Measurements from ENCODE around the gene RASL10B. TPM values are rescaled to one million over a fixed set of nuclear protein-coding genes. Genes with fewer than 3 reads are reported as not detected.

The RASL10B gene
- polyA plus RNA-seq, 1 donor from 2014 or later: not detected

DNA sequence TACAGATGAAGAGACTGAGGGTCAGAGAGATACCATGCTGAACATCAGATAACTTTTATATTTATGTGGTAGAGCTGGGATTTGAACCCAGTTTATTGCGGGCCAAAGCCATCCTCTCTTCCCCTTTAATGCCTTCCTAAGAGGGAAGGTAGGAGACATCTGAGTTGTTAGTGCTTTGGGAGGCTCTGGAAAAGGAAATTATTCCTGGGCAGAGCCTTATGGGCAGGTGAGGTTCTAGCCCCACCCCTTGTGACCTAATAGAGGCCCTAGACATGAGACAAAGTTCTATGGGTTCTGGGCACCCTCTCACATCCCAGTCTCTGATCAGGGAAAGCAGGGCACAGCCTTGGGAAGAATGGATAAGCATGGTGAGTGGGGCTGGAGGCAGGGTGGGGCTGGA is 29.1 kb downstream of the RASL10B start, which contains the start of gene C17orf50:
Gene C17orf50, plus strand, starts transcription at position 301 of the 400 bp plus-strand sequence. Its CDS starts 55 bp downstream, at position 356.
- H3K4me3 Mint-ChIP-seq: no peak within 1 kb of the TSS
- H3K36me3 Mint-ChIP-seq: no peaks in the 10 kb centered on the region
- H3K27ac Mint-ChIP-seq: no peak within 1 kb of the TSS
- H3K27me3 Mint-ChIP-seq: no peaks in the 10 kb centered on the region
- peaks cover 5 to 8% (median 5%) of the 10 kb centered on the region in 3 donors for H3K4me1 Mint-ChIP-seq
- H3K9me3 Mint-ChIP-seq: no peaks in the 10 kb centered on the region

DNA sequence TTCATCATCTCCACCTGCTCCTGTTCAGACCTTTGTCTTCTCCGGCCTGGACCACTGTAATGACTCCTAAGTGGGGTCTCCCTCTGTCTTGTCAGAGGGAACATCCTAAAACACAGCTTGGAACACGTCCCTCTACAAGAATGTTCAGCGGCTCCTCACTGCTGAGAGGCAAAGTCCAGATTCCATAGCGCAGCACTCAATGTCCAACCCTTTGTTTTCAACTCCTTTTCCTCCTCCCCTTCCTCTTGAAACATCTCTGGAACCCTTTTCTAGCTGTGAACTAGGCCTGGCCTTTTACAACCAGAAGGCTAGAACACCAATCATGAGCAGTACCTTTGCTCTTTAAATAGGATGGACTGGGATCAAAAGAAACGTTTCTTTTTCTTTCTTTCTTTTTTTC is 30.2 kb downstream of the RASL10B start:
- Mint-ChIP-seq H3K4me1 (peaks cover 0 to 6% (median 0%) of the 10 kb centered on the region in 3 donors), H3K27ac (no peak overlapping the region)

DNA sequence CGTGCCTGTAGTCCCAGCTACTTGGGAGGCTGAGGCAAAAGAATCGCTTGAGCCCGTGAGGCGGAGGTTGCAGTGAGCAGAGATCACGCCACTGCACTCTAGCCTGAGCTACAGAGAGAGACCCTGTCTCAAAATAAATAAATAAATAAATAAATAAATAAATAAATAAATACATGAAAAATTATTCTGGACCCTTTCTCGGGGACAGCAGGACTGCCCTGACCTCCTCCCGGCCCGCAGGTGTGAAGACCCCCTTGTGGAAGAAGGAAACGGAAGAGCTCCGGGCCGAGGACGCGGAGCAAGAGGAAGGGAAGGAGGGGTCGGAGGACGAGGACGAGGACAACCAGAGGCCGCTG is 32.3 kb downstream of the RASL10B start:
- Mint-ChIP-seq H3K27ac (no peak overlapping the region), H3K4me1 (peaks cover 0 to 6% (median 6%) of the 10 kb centered on the region in 3 donors), H3K27me3 (no peaks in the 10 kb centered on the region), H3K4me3 (peak overlapping the region; percentile 82 to 99 (median 96)), H3K9me3 (no peaks in the 10 kb centered on the region), H3K36me3 (no peaks in the 10 kb centered on the region)

More for the DNA sequence above, 30.2 kb downstream of the RASL10B start:
- H3K27me3 Mint-ChIP-seq: no peaks in the 10 kb centered on the region
- no peaks in the 10 kb centered on the region for H3K36me3 Mint-ChIP-seq
- H3K9me3 Mint-ChIP-seq: no peaks in the 10 kb centered on the region
- no peak overlapping the region for H3K4me3 Mint-ChIP-seq

GRCh38 chr17:35764123-35764991 is 32.9 kb downstream of the RASL10B start:
- Mint-ChIP-seq H3K4me3 (peak overlapping the region; percentile 82 to 99 (median 96)), H3K36me3 (no peaks in the 10 kb centered on the region), H3K9me3 (no peaks in the 10 kb centered on the region), H3K27ac (peak overlapping the region in 2 of 3 donors; percentile 51 to 95), H3K4me1 (peaks cover 0 to 6% (median 6%) of the 10 kb centered on the region in 3 donors), H3K27me3 (peaks cover 1% of the 10 kb centered on the region)

DNA sequence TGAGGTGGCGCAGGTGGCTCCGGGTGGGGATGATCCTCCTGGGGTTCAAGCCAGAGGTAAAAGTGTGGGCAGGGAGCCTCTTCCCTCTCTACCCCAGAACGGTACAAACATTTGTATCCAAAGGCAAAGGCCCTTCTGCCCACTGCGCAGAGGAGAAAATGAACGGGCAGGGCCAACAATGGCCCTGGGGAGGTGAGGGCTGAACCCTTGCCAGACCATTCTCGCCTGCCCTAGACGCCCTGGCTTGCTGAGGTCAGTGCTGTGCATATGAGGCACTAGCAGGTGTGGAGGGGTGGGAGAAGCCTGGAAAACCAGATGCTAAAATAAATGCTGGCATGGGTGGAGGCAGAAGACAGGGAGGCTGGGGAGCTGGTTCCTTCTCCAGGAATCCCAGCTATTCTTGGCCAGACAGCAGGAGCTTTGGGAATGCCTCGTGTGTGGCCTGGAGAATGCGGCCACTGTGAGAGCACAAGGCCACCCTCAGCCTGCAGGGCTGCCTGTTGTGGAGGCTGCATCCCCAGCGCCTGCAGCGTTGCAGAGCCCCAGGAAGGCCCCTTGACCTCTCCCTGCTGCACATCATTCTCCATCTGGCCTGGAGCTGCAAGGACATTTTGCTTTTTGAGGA is 33.8 kb downstream of the RASL10B start:
- Mint-ChIP-seq H3K4me3 (peak overlapping the region; percentile 82 to 99 (median 90)), H3K27ac (peak overlapping the region in 1 of 3 donors; percentile 95), H3K4me1 (peaks cover 0 to 6% (median 6%) of the 10 kb centered on the region in 3 donors), H3K36me3 (no peaks in the 10 kb centered on the region), H3K9me3 (no peaks in the 10 kb centered on the region), H3K27me3 (peaks cover 2% of the 10 kb centered on the region)

GRCh38 chr17:35765756-35766488 is 34.5 kb downstream of the RASL10B start:
- Mint-ChIP-seq H3K4me1 (peaks cover 0 to 6% (median 6%) of the 10 kb centered on the region in 3 donors), H3K27me3 (peaks cover 2% of the 10 kb centered on the region), H3K36me3 (no peaks in the 10 kb centered on the region), H3K9me3 (no peaks in the 10 kb centered on the region), H3K4me3 (peak overlapping the region in 1 of 4 donors; percentile 84), H3K27ac (no peak overlapping the region)

DNA sequence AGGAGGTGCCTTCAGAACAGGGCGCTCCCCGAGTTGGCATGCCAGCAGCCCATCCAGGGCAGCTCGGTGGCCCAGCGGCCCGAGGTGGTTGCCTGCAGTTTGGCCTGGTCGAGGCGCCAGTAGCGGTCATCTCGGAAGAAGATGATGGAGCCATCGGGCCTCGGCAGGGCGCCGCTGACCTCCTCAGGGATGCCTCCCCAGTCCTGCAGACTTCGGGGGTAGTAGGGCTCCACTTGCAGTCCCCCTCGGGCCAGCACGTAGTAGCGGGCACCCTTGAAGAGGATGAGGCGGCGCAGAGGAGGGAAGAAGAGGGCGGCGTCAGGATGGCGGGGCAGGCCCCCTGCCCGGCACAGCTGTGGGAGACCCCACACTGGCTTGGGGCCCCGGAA is 35.0 kb downstream of the RASL10B start:
- H3K27me3 Mint-ChIP-seq: peaks cover 2% of the 10 kb centered on the region
- peak overlapping the region in 1 of 4 donors; percentile 54 for H3K4me3 Mint-ChIP-seq
- H3K36me3 Mint-ChIP-seq: no peaks in the 10 kb centered on the region
- H3K4me1 Mint-ChIP-seq: peaks cover 0 to 6% (median 6%) of the 10 kb centered on the region in 3 donors
- H3K9me3 Mint-ChIP-seq: no peaks in the 10 kb centered on the region
- peak overlapping the region in 1 of 3 donors; percentile 67 for H3K27ac Mint-ChIP-seq

GRCh38 chr17:35766903-35767510 is 35.6 kb downstream of the RASL10B start:
- H3K36me3 Mint-ChIP-seq: no peaks in the 10 kb centered on the region
- H3K27ac Mint-ChIP-seq: peak overlapping the region in 1 of 3 donors; percentile 67
- no peaks in the 10 kb centered on the region for H3K9me3 Mint-ChIP-seq
- peak overlapping the region in 1 of 4 donors; percentile 54 for H3K4me3 Mint-ChIP-seq
- peaks cover 2% of the 10 kb centered on the region for H3K27me3 Mint-ChIP-seq
- peaks cover 0 to 6% (median 6%) of the 10 kb centered on the region in 3 donors for H3K4me1 Mint-ChIP-seq

- peaks cover 1 to 6% (median 6%) of the 10 kb centered on the region in 3 donors for H3K4me1 Mint-ChIP-seq
- no peaks in the 10 kb centered on the region for H3K9me3 Mint-ChIP-seq
- H3K27ac Mint-ChIP-seq: peak overlapping the region in 1 of 3 donors; percentile 53
- H3K4me3 Mint-ChIP-seq: no peak overlapping the region
- peaks cover 4% of the 10 kb centered on the region for H3K27me3 Mint-ChIP-seq
- no peaks in the 10 kb centered on the region for H3K36me3 Mint-ChIP-seq
Measured at GRCh38 chr17:35768797-35769196, 37.4 kb downstream of the RASL10B start.

GRCh38 chr17:35769895-35770486 is 38.6 kb downstream of the RASL10B start:
- Mint-ChIP-seq H3K9me3 (no peaks in the 10 kb centered on the region), H3K4me1 (peaks cover under 1 to 6% (median 2%) of the 10 kb centered on the region in 3 donors), H3K27ac (no peak overlapping the region), H3K27me3 (peaks cover 6% of the 10 kb centered on the region), H3K36me3 (no peaks in the 10 kb centered on the region), H3K4me3 (no peak overlapping the region)

DNA sequence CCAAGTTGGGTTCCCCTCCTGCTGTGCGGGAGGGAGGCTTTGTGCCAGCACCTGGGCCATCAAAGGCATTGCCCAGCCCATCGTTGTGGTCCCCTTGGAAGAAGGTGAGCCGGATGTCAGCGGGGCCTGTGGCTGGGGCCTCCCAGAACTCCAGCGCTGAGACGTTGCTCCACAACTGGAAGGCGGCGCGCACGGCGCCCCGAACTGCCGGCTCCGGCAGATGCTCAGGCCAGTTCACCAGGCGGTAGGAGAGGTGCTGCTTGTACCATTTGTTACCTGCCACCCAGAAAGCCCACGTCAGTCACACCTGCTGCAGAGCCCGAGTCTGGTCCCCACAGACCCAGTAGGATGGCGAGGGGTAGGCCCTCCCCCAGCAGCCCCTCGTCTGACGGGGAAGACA is 41.7 kb downstream of the RASL10B start:
- H3K4me1 Mint-ChIP-seq: peaks cover 0 to 2% (median 0%) of the 10 kb centered on the region in 3 donors
- H3K36me3 Mint-ChIP-seq: no peaks in the 10 kb centered on the region
- no peaks in the 10 kb centered on the region for H3K9me3 Mint-ChIP-seq
- peaks cover 10% of the 10 kb centered on the region for H3K27me3 Mint-ChIP-seq
- H3K27ac Mint-ChIP-seq: no peak overlapping the region
- no peak overlapping the region for H3K4me3 Mint-ChIP-seq

GRCh38 chr17:35773679-35774425 is 42.4 kb downstream of the RASL10B start:
- H3K27me3 Mint-ChIP-seq: peaks cover 11% of the 10 kb centered on the region
- no peak overlapping the region for H3K4me3 Mint-ChIP-seq
- no peaks in the 10 kb centered on the region for H3K9me3 Mint-ChIP-seq
- H3K36me3 Mint-ChIP-seq: no peaks in the 10 kb centered on the region
- H3K4me1 Mint-ChIP-seq: peaks cover 0 to 2% (median 0%) of the 10 kb centered on the region in 3 donors
- H3K27ac Mint-ChIP-seq: peak overlapping the region in 1 of 3 donors; percentile 17

- Mint-ChIP-seq H3K27ac (no peak overlapping the region), H3K9me3 (no peaks in the 10 kb centered on the region), H3K4me1 (peaks cover 0 to 2% (median 0%) of the 10 kb centered on the region in 3 donors)
Measured at GRCh38 chr17:35774499-35774898, 43.1 kb downstream of the RASL10B start.

More at GRCh38 chr17:35774499-35774898, 43.1 kb downstream of the RASL10B start:
- Mint-ChIP-seq H3K27me3 (peaks cover 9% of the 10 kb centered on the region), H3K36me3 (no peaks in the 10 kb centered on the region), H3K4me3 (no peak overlapping the region)
